Hindlimb muscle (tissue), 1 donor: Measurements from ENCODE around the gene ICAM2. TPM values are rescaled to one million over a fixed set of nuclear protein-coding genes. Genes with fewer than 3 reads are reported as not detected.
"Not testable (repeated sequence)": the region's sequence is repeated elsewhere in the genome, so short reads cannot be mapped to it uniquely, and the experiment has no call there.

ENCODE experiments used
- DNase-seq: peaks from one replicate; pipeline ENCODE4 v3.0.0-alpha.2; 2013
- polyA plus RNA-seq: library from polyadenylated mRNA; unstranded; fragments of 120-200 nt; gene quantifications from one replicate; pipeline ENCODE4 v1.2.1, GENCODE V29; 2013; ENCODE audit not compliant: insufficient read length

The ICAM2 gene
- polyA plus RNA-seq, 1 donor, result 28.6 TPM

GRCh38 chr17:64042700-64043485 lies 22.5 kb upstream of the ICAM2 start:
- no peak for DNase-seq

- DNase-seq, result no peak
Observed at GRCh38 chr17:64041912-64042311, 21.5 kb upstream of the ICAM2 start.

DNA sequence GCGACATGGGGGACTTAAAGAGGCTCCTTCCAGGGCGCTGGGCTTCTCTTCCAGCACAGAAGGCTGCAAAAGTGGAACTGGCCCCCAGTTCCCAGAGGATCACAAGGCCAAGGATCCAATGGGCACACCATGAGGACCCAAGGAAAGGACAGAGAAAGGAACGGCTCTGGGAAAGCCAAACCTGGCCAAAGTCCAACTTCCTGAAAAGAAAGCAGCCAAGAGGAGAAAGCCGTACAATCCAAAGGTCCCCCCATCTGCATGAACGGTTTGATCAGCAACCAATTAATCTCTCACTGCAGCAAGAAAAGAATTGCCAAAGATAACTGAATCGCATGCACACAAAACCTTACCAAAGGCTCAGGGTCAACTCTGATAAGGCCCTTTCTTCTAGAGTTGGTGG lies 19.8 kb upstream of the ICAM2 start:
- no peak for DNase-seq

DNA sequence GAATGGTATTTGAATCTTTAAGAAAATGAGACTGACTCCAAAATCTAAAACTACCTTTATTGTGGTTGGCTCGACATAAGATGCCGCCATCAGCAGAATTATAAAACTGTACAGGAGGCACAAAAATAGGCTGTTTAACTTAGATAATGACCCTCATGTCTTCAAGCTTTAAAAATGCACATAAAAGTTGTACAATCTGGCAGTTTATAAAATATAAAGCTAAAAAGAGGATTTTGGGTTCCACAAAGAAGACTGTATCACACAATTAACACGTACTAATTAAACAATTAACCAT lies 18.6 kb upstream of the ICAM2 start:
- no peak for DNase-seq

GRCh38 chr17:64038331-64039105 lies 18.1 kb upstream of the ICAM2 start:
- no peak for DNase-seq

GRCh38 chr17:64037802-64038201 lies 17.4 kb upstream of the ICAM2 start:
- DNase-seq, result no peak

DNA sequence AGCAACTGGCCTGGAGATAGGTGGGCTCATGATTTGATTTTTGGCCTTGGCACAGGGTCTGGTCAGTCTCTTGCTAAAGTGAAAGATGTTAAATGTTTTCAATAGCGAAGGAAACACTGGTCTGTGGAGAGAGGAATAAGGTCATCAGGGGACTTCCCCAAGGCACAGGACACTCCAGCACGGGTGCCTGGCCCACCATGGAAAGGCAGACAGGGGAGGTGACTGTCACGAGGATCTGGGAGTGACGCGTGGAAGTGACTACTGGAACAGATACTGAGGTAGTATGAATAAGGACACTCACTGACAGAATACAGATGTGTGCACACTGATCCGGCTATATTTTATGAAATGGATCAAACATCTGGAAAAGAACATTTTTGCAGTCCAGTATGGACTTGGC lies 16.7 kb upstream of the ICAM2 start:
- DNase-seq, result no peak

DNA sequence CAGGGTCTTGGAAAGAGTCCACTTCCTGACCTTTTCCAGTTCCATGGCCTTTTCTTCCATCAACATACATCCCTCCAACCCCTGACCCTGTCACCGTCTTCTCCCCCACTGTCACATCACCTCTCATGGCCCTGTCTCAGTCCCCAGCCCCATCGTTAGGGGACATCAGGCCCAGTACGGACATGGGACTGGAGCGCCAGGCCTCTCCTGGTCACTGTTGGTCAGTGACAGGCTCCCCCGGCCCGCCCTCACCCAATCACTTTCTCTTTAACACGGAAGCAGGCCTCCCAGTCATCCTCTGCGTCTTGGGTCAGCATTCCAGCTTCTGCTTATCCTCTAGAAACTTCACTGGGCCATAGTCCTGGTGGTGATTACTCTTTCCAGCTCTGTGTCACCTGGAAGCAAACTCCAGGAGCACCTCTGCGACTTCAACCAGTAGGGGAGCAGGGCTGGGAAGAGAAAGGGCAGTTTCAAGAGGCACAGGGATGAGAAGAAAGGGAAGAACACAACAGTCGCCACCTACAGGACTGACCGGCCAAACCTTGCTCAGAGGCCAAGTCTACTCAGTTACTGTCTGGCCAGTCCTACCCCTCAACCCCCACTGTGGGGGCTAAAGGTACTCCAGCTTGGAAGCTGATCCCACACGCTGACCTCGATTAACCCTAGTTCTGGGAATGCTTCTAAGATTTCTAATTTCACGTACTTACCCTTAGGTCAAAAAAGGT lies 15.9 kb upstream of the ICAM2 start:
- no peak for DNase-seq

DNA sequence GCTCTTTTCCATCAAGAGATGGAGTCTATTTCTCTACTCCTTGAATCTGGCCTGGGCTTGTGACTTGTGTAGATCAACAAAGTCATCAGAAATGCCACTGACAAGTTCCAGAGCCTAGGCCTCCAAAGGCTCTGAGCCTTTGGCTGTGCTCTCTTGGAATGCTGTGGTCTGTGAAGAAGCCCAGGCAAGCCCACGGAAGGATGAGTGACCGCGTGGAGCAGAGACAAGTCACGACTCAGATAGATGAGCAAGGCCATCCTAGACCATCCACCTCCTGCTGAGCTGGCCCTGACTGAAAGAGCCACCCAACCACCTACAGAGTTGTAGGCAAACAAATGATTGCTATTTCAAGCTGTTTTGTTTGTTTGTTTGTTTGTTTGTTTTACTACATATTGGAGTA lies 11.6 kb upstream of the ICAM2 start:
- DNase-seq, result no peak

DNA sequence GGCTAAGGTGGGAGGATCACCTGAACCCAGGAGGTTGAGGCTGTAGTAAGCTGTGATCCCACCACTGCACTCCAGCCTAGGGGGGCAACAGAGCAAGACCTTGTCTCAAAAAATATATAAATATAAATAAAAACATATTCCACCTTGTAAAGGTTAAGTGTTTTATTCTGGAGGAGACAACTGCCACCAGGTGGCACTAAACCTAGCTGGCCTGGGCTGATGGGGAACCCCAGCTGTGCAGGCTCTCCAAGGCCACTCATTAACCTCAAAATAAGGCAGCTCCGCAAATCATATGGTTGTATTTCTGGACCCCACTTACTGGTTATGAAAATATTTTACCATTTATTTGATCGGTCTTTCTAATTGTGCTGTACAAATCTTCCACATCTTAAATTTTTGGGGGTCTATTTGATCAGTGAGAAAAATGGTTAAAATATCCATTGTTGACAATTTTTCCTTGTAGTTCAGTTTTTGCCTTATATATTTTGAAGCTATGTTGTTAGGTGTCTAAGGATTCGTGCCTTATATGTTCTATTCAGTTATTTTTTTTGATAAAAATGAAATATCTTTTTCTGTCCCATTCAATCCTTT lies 8.5 kb upstream of the ICAM2 start:
- DNase-seq, result peak; percentile 47

- peak; percentile 58 for DNase-seq
Observed at GRCh38 chr17:64025732-64026294, 5.4 kb upstream of the ICAM2 start.

- no peak for DNase-seq
Observed at GRCh38 chr17:64024781-64025731, 4.6 kb upstream of the ICAM2 start.

GRCh38 chr17:64024215-64024654 lies 3.8 kb upstream of the ICAM2 start:
- no peak for DNase-seq

DNA sequence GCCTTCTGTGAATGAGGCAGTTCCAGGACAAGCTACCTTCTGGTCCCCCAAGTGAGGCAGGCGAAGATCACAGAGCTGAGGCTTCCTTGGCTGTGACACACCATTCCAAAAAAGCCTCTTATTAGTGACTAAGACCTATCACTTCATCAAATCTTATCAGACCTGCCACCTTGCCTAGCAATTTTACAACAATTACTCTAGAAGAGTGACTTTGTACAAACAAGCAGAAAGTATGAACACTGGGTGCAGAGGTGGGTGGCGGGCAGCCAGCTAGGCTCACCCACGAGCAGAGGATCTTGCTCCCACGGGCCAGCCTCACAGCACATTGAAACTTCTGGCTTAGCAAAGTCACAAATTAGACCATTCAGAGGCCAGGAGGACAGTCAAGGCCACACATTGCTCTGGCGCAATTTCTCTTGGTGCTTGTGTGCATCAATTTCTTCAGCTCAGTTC lies 2.2 kb upstream of the ICAM2 start:
- DNase-seq, result no peak

DNA sequence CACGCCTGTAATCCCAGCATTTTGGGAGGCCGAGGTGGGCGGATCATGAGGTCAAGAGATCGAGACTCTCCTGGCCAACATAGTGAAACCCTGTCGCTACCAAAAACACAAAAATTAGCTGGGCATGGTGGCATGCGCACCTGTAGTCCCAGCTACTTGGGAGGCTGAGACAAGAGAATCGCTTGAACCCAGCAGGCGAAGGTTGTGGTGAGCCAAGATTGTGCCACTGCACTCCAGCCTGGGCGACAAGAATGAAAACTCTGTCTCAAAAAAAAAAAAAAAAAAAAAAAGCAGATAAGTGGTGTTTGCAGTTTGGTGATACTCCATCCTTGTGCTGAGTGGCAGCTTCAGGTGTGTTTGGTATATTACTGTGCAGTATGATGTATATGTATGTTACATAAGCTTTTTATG lies 877 bp downstream of the ICAM2 start:
- not testable (repeated sequence) for DNase-seq

DNA sequence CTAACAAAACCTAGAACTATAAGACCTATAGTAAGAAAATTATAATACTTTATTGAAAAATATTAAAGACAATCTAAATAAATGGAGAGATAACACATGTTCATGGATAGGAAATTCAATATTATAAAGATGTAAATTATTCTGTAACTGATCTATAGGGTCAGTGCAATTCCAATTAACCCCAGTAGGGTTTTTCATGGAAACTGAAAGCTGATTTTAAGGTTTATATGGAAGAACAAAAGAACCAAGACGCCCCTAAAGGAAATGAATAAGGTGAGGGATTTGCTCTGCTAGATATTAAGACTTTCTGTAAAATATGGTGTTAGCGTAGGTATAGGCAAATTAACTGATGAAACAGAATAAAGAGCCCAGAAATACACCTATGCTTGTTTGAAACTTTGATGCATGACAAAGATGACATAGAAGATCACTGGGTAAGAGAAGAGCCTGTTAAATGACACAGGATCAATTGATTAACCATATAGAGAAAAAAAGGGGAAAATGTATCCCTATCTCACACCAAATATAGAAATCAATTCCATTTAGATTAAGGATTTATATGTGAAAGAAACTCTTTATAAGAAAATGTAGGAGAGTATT lies 3.0 kb downstream of the ICAM2 start:
- no peak for DNase-seq

DNA sequence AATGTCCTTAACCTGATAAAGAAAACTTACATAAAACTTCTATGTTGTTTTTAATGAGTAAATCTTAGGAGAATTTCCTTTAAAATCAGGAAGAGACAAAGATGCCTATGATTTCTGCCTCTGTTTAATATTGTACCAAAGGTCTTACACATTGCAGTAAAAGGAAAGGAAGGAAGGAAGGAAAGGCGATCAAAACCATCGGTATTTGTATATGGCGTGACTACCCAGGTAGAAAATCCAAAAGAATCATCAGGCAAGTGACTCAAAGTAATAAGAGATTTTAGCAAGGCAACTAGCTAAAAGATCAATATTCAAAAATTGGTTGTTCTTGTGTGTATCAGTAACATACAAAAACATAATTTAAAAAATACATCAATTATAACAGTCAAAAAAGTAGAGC lies 3.5 kb downstream of the ICAM2 start:
- DNase-seq, result no peak

- DNase-seq, result no peak
Observed at GRCh38 chr17:64016231-64016784, 4.1 kb downstream of the ICAM2 start.

DNA sequence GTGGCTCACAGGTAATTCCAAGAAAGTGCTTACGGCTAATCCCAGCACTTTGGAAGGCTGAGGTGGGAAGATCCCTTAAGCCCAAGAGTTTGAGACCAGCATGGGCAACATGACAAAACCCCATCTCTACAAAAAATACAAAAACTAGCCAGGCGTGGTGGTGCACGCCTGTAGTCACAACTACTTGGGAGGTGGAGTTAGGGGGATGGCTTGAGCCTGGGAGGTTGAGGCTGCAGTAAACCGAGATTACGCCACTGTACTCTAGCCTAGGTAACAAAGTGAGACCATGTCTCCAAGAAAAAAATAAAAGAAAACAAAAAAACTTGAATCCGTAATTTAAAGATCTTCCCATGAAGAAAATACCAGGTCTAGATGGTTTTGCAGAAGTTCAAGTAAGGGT lies 5.0 kb downstream of the ICAM2 start:
- DNase-seq, result no peak

GRCh38 chr17:64009571-64010402 lies 10.6 kb downstream of the ICAM2 start:
- no peak for DNase-seq
